SW 1271 (cell line): Measurements from ENCODE around the gene LRP1B.

Source experiments
- DNase-seq, 2 experiments: peaks; one replicate each; lab custom pipeline; 2025; lab: John Stamatoyannopoulos, UW

Gene LRP1B

GRCh38 chr2:140529706-140530105 lies 1601.1 kb downstream of the LRP1B start:
- DNase-seq = no peak

GRCh38 chr2:140528982-140529381 lies 1601.8 kb downstream of the LRP1B start:
- DNase-seq = no peak

- peak in 1 of 2 experiments; percentile 34 for DNase-seq
These were observed 1604.2 kb downstream of the LRP1B start for GRCh38 chr2:140526575-140526974.

- no peak for DNase-seq
These were observed 1618.7 kb downstream of the LRP1B start for GRCh38 chr2:140512106-140512505.

GRCh38 chr2:140509765-140510164 lies 1621.1 kb downstream of the LRP1B start:
- DNase-seq = no peak

- DNase-seq = no peak
These were observed 1622.1 kb downstream of the LRP1B start for GRCh38 chr2:140508756-140509155.

GRCh38 chr2:140506606-140507005 lies 1624.2 kb downstream of the LRP1B start:
- no peak for DNase-seq

GRCh38 chr2:140504601-140505000 lies 1626.2 kb downstream of the LRP1B start:
- no peak for DNase-seq

GRCh38 chr2:140502951-140503630 lies 1627.7 kb downstream of the LRP1B start:
- DNase-seq = no peak

- DNase-seq = no peak
These were observed 1632.5 kb downstream of the LRP1B start for GRCh38 chr2:140498360-140498759.

DNA sequence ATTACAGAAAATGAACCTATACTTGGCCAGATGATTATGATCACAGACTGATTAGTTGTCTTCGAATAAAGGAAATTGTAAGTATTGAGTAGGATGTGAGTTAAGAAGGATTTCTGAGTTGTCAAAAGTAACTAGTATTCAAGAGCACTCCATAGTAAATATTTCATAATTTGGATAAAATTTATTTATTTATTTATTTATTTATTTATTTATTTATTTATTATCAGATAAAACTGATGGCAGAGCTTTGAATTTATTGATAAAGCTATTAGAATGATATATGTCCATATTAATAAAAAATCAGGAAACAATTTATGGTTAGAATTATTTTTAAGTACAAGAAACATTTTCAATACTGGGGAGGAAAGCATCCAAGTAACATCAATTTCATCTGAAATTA lies 1634.1 kb downstream of the LRP1B start:
- no peak for DNase-seq

DNA sequence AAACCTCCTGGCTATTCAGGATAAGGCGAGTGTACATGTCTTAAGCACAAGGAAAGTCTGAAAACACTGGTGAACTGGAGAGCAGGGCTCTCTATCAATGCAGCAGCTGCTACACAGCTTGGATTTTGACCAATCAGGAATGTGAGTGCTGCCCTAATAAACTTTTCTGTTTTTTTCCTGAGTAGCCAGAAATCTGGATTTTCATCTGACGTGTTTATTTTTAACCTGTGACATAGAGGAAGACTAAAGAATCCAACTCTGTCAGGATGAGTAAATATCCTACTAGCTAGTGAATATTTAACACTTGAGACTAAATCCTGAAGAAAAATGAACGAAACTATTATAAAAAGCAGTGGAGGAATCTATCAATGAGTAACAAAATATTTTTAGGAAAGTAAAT lies 1638.9 kb downstream of the LRP1B start:
- DNase-seq = no peak

- DNase-seq = no peak
These were observed 1641.6 kb downstream of the LRP1B start for GRCh38 chr2:140489193-140489592.

DNA sequence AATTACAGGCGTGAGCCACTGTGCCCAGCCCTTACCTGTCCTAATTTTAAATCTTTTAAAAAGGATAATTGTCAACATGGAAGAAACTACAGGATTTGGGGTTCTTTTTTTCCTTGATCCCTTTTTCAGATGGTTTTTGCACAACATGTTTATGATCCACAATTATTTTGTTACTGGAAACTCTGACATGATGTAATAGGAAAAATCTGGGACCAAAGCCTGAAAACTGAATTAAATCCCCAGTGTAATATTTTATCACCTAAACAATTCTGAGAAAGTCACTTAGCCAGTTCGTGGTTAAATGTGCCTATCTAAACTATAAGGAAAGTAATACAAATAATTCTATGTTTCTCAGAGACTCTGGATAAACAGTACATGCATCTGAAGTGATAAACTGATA lies 1649.7 kb downstream of the LRP1B start:
- DNase-seq = no peak

DNA sequence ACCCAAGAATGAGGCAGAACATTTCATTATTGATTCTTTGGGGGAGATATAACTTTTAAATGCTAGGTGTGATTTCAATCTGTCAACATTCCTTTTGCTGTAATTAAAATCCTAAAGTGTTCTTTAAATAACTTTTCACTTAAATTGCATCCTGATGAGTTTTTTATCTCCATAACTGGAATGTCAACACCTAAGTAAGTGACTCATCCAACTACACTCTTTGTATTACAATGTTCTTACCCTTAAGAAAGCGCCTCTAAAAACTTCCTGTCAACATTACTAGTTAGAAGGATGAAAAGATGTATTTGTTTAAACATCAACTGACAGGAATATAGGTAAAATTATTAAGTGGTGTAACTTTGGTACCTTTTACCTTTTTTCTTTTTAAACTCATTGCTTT lies 1657.0 kb downstream of the LRP1B start:
- DNase-seq = no peak

DNA sequence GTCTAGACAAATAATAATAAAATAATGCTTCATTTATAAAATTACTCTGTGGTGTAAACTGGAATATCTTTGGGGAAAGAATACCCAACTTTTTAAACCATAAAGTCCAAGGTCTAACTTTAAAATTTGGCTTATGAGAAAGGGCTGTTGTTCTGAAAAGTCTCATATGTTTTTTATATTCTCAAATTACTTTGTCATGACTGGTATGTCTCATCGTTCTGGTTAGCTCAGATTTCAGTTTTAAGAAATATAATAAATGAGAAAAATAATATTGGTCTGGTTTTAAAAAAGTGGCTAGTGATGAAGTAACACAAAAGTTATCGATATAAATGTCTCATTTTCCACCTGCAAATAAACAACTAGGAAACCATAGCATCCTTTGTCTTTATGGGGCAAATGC lies 1658.1 kb downstream of the LRP1B start:
- DNase-seq = no peak

DNA sequence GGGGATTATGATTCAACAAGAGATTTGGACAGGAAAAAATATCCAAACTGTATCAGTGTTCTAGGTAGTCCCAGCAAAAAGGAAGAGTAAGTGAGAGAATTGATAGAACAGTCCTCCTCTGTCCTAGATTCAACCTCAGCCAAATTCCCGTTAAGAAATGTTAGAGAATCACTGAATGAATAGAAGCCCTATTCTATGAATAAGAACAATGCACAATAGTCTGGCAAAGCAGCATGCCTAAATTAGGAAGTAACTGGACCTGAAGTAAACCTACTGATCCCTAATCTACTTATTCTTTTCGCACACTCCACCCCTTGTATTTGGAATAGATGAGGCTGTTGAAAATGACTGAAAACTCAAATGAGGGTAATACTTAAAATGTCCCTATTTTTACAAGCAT lies 1665.5 kb downstream of the LRP1B start:
- no peak for DNase-seq

GRCh38 chr2:140462990-140463389 lies 1667.8 kb downstream of the LRP1B start:
- no peak for DNase-seq

DNA sequence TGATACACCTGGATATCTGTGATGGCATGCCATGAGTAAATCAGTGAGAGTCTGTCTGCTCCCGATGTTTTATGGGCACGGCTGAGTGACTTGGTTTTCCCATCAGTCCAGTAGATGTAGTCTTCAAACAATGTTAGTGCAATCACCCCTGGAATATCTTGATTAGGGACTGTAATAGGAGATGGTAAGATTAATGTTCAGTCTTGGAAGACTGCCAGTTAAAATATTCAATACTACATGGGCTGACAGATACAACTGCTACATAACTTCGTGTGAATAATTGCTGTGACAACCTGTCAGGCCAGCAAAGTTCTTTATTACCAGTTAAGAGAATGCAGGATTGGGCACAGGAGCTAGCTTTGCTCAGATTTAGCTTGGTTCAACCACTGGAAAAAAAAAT lies 1673.3 kb downstream of the LRP1B start:
- no peak for DNase-seq

- DNase-seq = no peak
These were observed 1675.5 kb downstream of the LRP1B start for GRCh38 chr2:140455315-140455714.

- DNase-seq = peak in 1 of 2 experiments; percentile 6
These were observed 1676.1 kb downstream of the LRP1B start for GRCh38 chr2:140454717-140455116.

- no peak for DNase-seq
These were observed 1679.5 kb downstream of the LRP1B start for GRCh38 chr2:140451324-140451723.

DNA sequence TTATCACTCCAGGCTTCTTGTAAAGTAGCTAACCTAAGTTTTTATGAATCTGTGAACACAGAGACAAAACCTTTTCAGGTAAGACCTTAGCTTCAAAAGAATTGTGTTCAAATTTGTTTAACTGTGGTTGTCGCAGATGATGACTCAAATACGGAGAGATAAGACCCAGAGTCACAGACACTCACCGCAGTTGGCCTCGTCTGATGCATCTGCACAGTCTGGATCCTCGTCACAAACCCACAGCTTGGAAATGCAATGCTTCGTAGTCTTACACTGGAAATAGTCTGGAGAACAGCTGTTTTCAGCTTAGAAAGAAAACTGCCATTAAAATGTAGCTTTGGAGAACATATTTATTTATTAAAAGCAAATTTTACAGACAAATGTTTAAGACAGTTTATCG lies 1688.5 kb downstream of the LRP1B start:
- no peak for DNase-seq

- DNase-seq = no peak
These were observed 1690.0 kb downstream of the LRP1B start for GRCh38 chr2:140440815-140441214.
